HG03060 (cell line): ENCODE data around the gene TMPRSS7.
"Not testable (repeated sequence)": the region's sequence is repeated elsewhere in the genome, so short reads cannot be mapped to it uniquely, and the experiment has no call there.

Source experiments
- ATAC-seq: cut with Tn5 transposase; IDR thresholded peaks from one replicate; pipeline ENCODE4 v1.9.1; 2021; ENCODE audit warnings: low read depth, moderate number of reproducible peaks; ENCODE audit not compliant: unreplicated experiment

Gene TMPRSS7

GRCh38 chr3:112012205-112012992 is 22.1 kb upstream of the TMPRSS7 start:
- no peak for ATAC-seq

GRCh38 chr3:112013058-112013783 is 21.3 kb upstream of the TMPRSS7 start:
- ATAC-seq: no peak

GRCh38 chr3:112013784-112014143 is 20.8 kb upstream of the TMPRSS7 start:
- ATAC-seq: no peak

- ATAC-seq: no peak
Measured at GRCh38 chr3:112017091-112017490, 17.4 kb upstream of the TMPRSS7 start.

- ATAC-seq: no peak
Measured at GRCh38 chr3:112018712-112019111, 15.8 kb upstream of the TMPRSS7 start.

GRCh38 chr3:112019716-112020115 is 14.8 kb upstream of the TMPRSS7 start:
- no peak for ATAC-seq

- no peak for ATAC-seq
Measured at GRCh38 chr3:112020674-112021085, 13.9 kb upstream of the TMPRSS7 start.

GRCh38 chr3:112027142-112027541 is 7.4 kb upstream of the TMPRSS7 start:
- no peak for ATAC-seq

- no peak for ATAC-seq
Measured at GRCh38 chr3:112027826-112028225, 6.7 kb upstream of the TMPRSS7 start.

- no peak for ATAC-seq
Measured at GRCh38 chr3:112030901-112031300, 3.6 kb upstream of the TMPRSS7 start.

GRCh38 chr3:112032098-112032731 is 2.3 kb upstream of the TMPRSS7 start:
- no peak for ATAC-seq

- ATAC-seq: no peak
Measured at GRCh38 chr3:112035241-112035640, 705 bp downstream of the TMPRSS7 start.

GRCh38 chr3:112037194-112037593 is 2.7 kb downstream of the TMPRSS7 start:
- not testable (repeated sequence) for ATAC-seq

- no peak for ATAC-seq
Measured at GRCh38 chr3:112038863-112039262, 4.3 kb downstream of the TMPRSS7 start.

GRCh38 chr3:112041321-112041720 is 6.8 kb downstream of the TMPRSS7 start:
- ATAC-seq: no peak

GRCh38 chr3:112042842-112043280 is 8.3 kb downstream of the TMPRSS7 start:
- no peak for ATAC-seq

- peak; percentile 76 for ATAC-seq
Measured at GRCh38 chr3:112043621-112044201, 9.2 kb downstream of the TMPRSS7 start.

- no peak for ATAC-seq
Measured at GRCh38 chr3:112046599-112046998, 12.1 kb downstream of the TMPRSS7 start.

- no peak for ATAC-seq
Measured at GRCh38 chr3:112047264-112047663, 12.7 kb downstream of the TMPRSS7 start.

- ATAC-seq: no peak
Measured at GRCh38 chr3:112048911-112049310, 14.4 kb downstream of the TMPRSS7 start.

- no peak for ATAC-seq
Measured at GRCh38 chr3:112053229-112053628, 18.7 kb downstream of the TMPRSS7 start.
